GM12892 (cell line): ENCODE results near the gene KDM2B.

Experiments
- POLR2A ChIP-seq: IDR thresholded peaks from 2 replicates; pipeline ENCODE4 v1.6.1; 2011; ENCODE audit warnings: low read depth, low read length, control low read depth
- TAF1 ChIP-seq: IDR thresholded peaks from 2 replicates; pipeline ENCODE4 v1.6.1; 2011; ENCODE audit warnings: low read depth, mild to moderate bottlenecking, control low read depth, low read length, borderline replicate concordance

DNA sequence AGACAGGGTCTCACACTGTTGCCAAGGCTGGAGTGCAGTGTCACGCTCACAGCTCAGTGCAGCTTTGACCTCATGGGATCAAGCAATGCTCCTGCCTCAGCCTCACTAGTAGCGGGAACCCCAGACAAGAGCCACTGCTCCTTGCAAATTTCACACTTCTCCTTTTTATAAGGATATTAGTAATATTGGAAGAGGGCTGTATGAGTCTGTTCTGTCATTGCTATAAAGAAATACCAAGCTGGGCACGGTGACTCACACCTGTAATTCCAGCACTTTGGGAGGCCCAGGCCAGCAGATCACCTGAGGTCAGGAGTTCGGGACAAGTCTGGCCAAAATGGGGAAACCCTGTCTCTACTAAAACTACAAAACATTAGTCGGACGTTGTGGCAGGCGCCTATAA lies 32.6 kb upstream of the KDM2B start:
- TF ChIP-seq TAF1 (no peak), POLR2A (no peak)
